GM23338 (cell line): ENCODE data around the gene BMPER. TPM values are rescaled to one million over a fixed set of nuclear protein-coding genes. Genes with fewer than 3 reads are reported as not detected.

Experiments used
- ATAC-seq: fragments of 200-7000 bp; cut with Tn5 transposase; 3 replicates; pipeline ENCODE4 v1.9.1; 2020
- DNase-seq: peaks from one replicate; pipeline ENCODE4 v3.0.0-alpha.2; 2015; ENCODE audit warnings: low spot score
- H2AFZ ChIP-seq: fragments of 200-600 bp; sonication (generic); 2 replicates; pipeline ENCODE4 v1.8.0; 2016; ENCODE audit warnings: antibody characterized with exemption, mild to moderate bottlenecking, moderate library complexity
- H3F3A ChIP-seq: fragments of 200-600 bp; sonication (generic); replicated peaks from 2 replicates; pipeline ENCODE4 v1.8.0; 2017; ENCODE audit warnings: antibody characterized with exemption, mixed run types, low read depth
- H3K27ac ChIP-seq: fragments of 200-600 bp; sonication (generic); 2 replicates; pipeline ENCODE4 v1.6.1; 2016; ENCODE audit warnings: low read depth
- H3K27me3 ChIP-seq: fragments of 200-600 bp; sonication (generic); 2 replicates; pipeline ENCODE4 v1.8.0; 2016; ENCODE audit warnings: mild to moderate bottlenecking, mixed run types, moderate library complexity; ENCODE audit not compliant: insufficient read depth
- H3K36me3 ChIP-seq: fragments of 200-600 bp; sonication (generic); 2 replicates; pipeline ENCODE4 v1.8.0; 2016; ENCODE audit warnings: mild to moderate bottlenecking; ENCODE audit not compliant: insufficient read depth
- H3K4me1 ChIP-seq: fragments of 200-600 bp; sonication (generic); 2 replicates; pipeline ENCODE4 v1.8.0; 2016; ENCODE audit warnings: mild to moderate bottlenecking, moderate library complexity; ENCODE audit not compliant: insufficient read depth
- H3K4me2 ChIP-seq: fragments of 200-600 bp; sonication (generic); 2 replicates; pipeline ENCODE4 v1.7.1; 2017; ENCODE audit warnings: mixed run types
- H3K4me3 ChIP-seq: fragments of 200-600 bp; sonication (generic); 2 replicates; pipeline ENCODE4 v1.6.1; 2016; ENCODE audit warnings: mixed run types
- H3K79me2 ChIP-seq: fragments of 200-600 bp; sonication (generic); replicated peaks from 2 replicates; pipeline ENCODE4 v1.8.0; 2017; ENCODE audit warnings: mild to moderate bottlenecking; ENCODE audit not compliant: insufficient read depth
- H3K9me2 ChIP-seq: fragments of 200-600 bp; sonication (generic); 2 replicates; pipeline ENCODE4 v1.8.0; 2017; ENCODE audit not compliant: insufficient read depth
- H4K20me1 ChIP-seq: fragments of 200-600 bp; sonication (generic); replicated peaks from 2 replicates; pipeline ENCODE4 v1.8.0; 2017; ENCODE audit warnings: mild to moderate bottlenecking; ENCODE audit not compliant: insufficient read depth
- H3K27ac Mint-ChIP-seq: 2 replicates; pipeline ENCODE4 v1.8.0; 2020; ENCODE audit warnings: inconsistent platforms, mild to moderate bottlenecking, moderate library complexity, mixed read lengths
- H3K27me3 Mint-ChIP-seq: 3 replicates; pipeline ENCODE4 v1.8.0; 2022; ENCODE audit warnings: low read depth, mild to moderate bottlenecking, moderate library complexity, mixed read lengths, inconsistent platforms; ENCODE audit not compliant: insufficient read depth, poor library complexity
- H3K36me3 Mint-ChIP-seq: 3 replicates; pipeline ENCODE4 v1.8.0; 2021; ENCODE audit warnings: low read depth, mild to moderate bottlenecking, inconsistent platforms, moderate library complexity, mixed read lengths
- H3K4me1 Mint-ChIP-seq: 3 replicates; pipeline ENCODE4 v1.8.0; 2020; ENCODE audit warnings: mild to moderate bottlenecking, inconsistent platforms, mixed read lengths
- H3K4me3 Mint-ChIP-seq: 3 replicates; pipeline ENCODE4 v1.8.0; 2021; ENCODE audit warnings: moderate library complexity, mild to moderate bottlenecking, inconsistent platforms, mixed read lengths
- H3K9me3 Mint-ChIP-seq: 3 replicates; pipeline ENCODE4 v1.8.0; 2020; ENCODE audit warnings: moderate library complexity, mild to moderate bottlenecking, inconsistent platforms, mixed read lengths
- CREB1 ChIP-seq: fragments of 250-450 bp; sonication (Bioruptor Pico); IDR thresholded peaks from 2 replicates; pipeline ENCODE4 v1.5.0; 2020; ENCODE audit warnings: low read depth, mild to moderate bottlenecking, moderate library complexity
- EZH2 ChIP-seq: fragments of 200-600 bp; sonication (generic); IDR thresholded peaks from one replicate; pipeline ENCODE4 v1.8.0; 2017; ENCODE audit warnings: antibody characterized with exemption, mild to moderate bottlenecking, low read depth; ENCODE audit not compliant: unreplicated experiment
- EZH2phosphoT487 ChIP-seq: fragments of 200-600 bp; sonication (generic); IDR thresholded peaks from one replicate; pipeline ENCODE4 v1.8.1; 2018; ENCODE audit warnings: antibody characterized with exemption; ENCODE audit not compliant: unreplicated experiment
- JUNB ChIP-seq: IDR thresholded peaks from one replicate; pipeline ENCODE4 v1.6.1; 2016; ENCODE audit warnings: antibody characterized with exemption; ENCODE audit not compliant: unreplicated experiment
- NANOG ChIP-seq: IDR thresholded peaks from 2 replicates; pipeline ENCODE4 v1.6.1; 2016; ENCODE audit warnings: antibody characterized with exemption, borderline replicate concordance
- POLR2AphosphoS5 ChIP-seq: IDR thresholded peaks from 2 replicates; pipeline ENCODE4 v1.6.1; 2016; ENCODE audit warnings: antibody characterized with exemption, low read depth
- STAT1 ChIP-seq: IDR thresholded peaks from one replicate; pipeline ENCODE4 v1.6.1; 2016; ENCODE audit warnings: antibody characterized with exemption; ENCODE audit not compliant: unreplicated experiment
- ZNF114 ChIP-seq: fragments of 250-450 bp; sonication (Bioruptor Pico); IDR thresholded peaks from 2 replicates; pipeline ENCODE4 v1.5.0; 2020; ENCODE audit warnings: mild to moderate bottlenecking, moderate library complexity
- ZNF331 ChIP-seq: fragments of 250-450 bp; sonication (Bioruptor Pico); IDR thresholded peaks from 2 replicates; pipeline ENCODE4 v1.5.0; 2020; ENCODE audit warnings: low read depth, mild to moderate bottlenecking, moderate library complexity
- polyA plus RNA-seq: library from polyadenylated mRNA; unstranded; fragments of >200 nt; fragmentation: Nextera tagmentation; extraction: Ambion mirVana; gene quantifications from 2 replicates; pipeline ENCODE4 v1.2.1, GENCODE V29; 2016
- total RNA-seq: library from RNA; depleted of rRNA; stranded (reverse); fragments of >200 nt; shearing (Covaris generic); gene quantifications from 2 replicates; pipeline ENCODE4 v1.2.3, GENCODE V29; 2014
- TF ChIP-seq, protein P1 (sequence below), 2 experiments: fragments of 200-600 bp in 1 of 2; sonication (generic) in 1 of 2; conservative IDR thresholded peaks; 2 replicates each; pipeline versions ENCODE4 v1.5.1 to v1.6.1; 2016 to 2017; ENCODE audit warnings: antibody characterized with exemption in 2 of 2, low read depth in 2 of 2, mild to moderate bottlenecking in 2 of 2, moderate library complexity in 1 of 2
- TF ChIP-seq, protein P2 (sequence below): fragments of 250-450 bp; sonication (Bioruptor Pico); IDR thresholded peaks from 2 replicates; pipeline ENCODE4 v1.5.0; 2020; ENCODE audit warnings: mild to moderate bottlenecking, moderate library complexity
- TF ChIP-seq, protein P3 (sequence below): IDR thresholded peaks from one replicate; pipeline ENCODE4 v1.6.1; 2018; ENCODE audit warnings: antibody characterized with exemption; ENCODE audit not compliant: unreplicated experiment
- TF ChIP-seq, protein P4 (sequence below): IDR thresholded peaks from 2 replicates; pipeline ENCODE4 v1.6.1; 2016; ENCODE audit warnings: antibody characterized with exemption

BMPER gene
- total and polyA plus RNA-seq, 2 experiments from 2014 or later, result 0.53 to 1.4 TPM

DNA sequence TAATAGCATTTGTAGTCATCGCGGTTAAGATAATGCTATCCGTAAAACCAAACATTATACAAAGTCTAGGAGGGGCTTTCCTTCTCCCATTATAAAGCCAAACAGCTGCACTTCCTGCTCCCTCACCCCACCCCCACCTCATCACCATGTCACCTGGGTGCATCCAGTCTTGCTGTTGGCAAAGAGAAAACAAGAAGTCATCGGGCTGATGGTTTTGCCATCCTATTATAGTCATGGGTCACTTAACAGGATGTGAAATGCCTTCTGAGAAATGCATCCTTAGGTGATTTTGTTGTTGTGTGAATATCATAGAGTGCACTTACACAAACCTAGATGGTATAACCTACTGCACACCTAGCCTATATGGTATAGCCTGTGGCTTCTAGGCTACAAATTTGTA, 157.0 kb downstream of the BMPER start:
- H3K36me3 Mint-ChIP-seq, result no peaks in the 10 kb centered on the region
- H3K27ac Mint-ChIP-seq, result no peak overlapping the region
- TF ChIP-seq EZH2, result no peak
- no peak for TF ChIP-seq JUNB
- TF ChIP-seq CREB1, result no peak
- no peak for TF ChIP-seq STAT1
- TF ChIP-seq ZNF114, result no peak
- TF ChIP-seq, protein P1, sequence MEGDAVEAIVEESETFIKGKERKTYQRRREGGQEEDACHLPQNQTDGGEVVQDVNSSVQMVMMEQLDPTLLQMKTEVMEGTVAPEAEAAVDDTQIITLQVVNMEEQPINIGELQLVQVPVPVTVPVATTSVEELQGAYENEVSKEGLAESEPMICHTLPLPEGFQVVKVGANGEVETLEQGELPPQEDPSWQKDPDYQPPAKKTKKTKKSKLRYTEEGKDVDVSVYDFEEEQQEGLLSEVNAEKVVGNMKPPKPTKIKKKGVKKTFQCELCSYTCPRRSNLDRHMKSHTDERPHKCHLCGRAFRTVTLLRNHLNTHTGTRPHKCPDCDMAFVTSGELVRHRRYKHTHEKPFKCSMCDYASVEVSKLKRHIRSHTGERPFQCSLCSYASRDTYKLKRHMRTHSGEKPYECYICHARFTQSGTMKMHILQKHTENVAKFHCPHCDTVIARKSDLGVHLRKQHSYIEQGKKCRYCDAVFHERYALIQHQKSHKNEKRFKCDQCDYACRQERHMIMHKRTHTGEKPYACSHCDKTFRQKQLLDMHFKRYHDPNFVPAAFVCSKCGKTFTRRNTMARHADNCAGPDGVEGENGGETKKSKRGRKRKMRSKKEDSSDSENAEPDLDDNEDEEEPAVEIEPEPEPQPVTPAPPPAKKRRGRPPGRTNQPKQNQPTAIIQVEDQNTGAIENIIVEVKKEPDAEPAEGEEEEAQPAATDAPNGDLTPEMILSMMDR (conservative IDR thresholded peaks at IDR 0.05; ENCODE audit: low read depth in 2 of 2), result no peak
- TF ChIP-seq, protein P2, sequence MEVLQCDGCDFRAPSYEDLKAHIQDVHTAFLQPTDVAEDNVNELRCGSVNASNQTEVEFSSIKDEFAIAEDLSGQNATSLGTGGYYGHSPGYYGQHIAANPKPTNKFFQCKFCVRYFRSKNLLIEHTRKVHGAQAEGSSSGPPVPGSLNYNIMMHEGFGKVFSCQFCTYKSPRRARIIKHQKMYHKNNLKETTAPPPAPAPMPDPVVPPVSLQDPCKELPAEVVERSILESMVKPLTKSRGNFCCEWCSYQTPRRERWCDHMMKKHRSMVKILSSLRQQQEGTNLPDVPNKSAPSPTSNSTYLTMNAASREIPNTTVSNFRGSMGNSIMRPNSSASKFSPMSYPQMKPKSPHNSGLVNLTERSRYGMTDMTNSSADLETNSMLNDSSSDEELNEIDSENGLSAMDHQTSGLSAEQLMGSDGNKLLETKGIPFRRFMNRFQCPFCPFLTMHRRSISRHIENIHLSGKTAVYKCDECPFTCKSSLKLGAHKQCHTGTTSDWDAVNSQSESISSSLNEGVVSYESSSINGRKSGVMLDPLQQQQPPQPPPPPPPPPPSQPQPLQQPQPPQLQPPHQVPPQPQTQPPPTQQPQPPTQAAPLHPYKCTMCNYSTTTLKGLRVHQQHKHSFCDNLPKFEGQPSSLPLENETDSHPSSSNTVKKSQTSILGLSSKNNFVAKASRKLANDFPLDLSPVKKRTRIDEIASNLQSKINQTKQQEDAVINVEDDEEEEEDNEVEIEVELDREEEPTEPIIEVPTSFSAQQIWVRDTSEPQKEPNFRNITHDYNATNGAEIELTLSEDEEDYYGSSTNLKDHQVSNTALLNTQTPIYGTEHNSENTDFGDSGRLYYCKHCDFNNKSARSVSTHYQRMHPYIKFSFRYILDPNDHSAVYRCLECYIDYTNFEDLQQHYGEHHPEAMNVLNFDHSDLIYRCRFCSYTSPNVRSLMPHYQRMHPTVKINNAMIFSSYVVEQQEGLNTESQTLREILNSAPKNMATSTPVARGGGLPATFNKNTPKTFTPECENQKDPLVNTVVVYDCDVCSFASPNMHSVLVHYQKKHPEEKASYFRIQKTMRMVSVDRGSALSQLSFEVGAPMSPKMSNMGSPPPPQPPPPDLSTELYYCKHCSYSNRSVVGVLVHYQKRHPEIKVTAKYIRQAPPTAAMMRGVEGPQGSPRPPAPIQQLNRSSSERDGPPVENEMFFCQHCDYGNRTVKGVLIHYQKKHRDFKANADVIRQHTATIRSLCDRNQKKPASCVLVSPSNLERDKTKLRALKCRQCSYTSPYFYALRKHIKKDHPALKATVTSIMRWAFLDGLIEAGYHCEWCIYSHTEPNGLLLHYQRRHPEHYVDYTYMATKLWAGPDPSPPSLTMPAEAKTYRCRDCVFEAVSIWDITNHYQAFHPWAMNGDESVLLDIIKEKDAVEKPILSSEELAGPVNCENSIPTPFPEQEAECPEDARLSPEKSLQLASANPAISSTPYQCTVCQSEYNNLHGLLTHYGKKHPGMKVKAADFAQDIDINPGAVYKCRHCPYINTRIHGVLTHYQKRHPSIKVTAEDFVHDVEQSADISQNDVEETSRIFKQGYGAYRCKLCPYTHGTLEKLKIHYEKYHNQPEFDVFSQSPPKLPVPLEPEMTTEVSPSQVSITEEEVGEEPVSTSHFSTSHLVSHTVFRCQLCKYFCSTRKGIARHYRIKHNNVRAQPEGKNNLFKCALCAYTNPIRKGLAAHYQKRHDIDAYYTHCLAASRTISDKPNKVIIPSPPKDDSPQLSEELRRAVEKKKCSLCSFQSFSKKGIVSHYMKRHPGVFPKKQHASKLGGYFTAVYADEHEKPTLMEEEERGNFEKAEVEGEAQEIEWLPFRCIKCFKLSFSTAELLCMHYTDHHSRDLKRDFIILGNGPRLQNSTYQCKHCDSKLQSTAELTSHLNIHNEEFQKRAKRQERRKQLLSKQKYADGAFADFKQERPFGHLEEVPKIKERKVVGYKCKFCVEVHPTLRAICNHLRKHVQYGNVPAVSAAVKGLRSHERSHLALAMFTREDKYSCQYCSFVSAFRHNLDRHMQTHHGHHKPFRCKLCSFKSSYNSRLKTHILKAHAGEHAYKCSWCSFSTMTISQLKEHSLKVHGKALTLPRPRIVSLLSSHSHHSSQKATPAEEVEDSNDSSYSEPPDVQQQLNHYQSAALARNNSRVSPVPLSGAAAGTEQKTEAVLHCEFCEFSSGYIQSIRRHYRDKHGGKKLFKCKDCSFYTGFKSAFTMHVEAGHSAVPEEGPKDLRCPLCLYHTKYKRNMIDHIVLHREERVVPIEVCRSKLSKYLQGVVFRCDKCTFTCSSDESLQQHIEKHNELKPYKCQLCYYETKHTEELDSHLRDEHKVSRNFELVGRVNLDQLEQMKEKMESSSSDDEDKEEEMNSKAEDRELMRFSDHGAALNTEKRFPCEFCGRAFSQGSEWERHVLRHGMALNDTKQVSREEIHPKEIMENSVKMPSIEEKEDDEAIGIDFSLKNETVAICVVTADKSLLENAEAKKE (CRISPR knock-in tag), result no peak
- TF ChIP-seq EZH2phosphoT487, result no peak
- TF ChIP-seq, protein P3, sequence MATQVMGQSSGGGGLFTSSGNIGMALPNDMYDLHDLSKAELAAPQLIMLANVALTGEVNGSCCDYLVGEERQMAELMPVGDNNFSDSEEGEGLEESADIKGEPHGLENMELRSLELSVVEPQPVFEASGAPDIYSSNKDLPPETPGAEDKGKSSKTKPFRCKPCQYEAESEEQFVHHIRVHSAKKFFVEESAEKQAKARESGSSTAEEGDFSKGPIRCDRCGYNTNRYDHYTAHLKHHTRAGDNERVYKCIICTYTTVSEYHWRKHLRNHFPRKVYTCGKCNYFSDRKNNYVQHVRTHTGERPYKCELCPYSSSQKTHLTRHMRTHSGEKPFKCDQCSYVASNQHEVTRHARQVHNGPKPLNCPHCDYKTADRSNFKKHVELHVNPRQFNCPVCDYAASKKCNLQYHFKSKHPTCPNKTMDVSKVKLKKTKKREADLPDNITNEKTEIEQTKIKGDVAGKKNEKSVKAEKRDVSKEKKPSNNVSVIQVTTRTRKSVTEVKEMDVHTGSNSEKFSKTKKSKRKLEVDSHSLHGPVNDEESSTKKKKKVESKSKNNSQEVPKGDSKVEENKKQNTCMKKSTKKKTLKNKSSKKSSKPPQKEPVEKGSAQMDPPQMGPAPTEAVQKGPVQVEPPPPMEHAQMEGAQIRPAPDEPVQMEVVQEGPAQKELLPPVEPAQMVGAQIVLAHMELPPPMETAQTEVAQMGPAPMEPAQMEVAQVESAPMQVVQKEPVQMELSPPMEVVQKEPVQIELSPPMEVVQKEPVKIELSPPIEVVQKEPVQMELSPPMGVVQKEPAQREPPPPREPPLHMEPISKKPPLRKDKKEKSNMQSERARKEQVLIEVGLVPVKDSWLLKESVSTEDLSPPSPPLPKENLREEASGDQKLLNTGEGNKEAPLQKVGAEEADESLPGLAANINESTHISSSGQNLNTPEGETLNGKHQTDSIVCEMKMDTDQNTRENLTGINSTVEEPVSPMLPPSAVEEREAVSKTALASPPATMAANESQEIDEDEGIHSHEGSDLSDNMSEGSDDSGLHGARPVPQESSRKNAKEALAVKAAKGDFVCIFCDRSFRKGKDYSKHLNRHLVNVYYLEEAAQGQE, result no peak
- TF ChIP-seq, protein P4, sequence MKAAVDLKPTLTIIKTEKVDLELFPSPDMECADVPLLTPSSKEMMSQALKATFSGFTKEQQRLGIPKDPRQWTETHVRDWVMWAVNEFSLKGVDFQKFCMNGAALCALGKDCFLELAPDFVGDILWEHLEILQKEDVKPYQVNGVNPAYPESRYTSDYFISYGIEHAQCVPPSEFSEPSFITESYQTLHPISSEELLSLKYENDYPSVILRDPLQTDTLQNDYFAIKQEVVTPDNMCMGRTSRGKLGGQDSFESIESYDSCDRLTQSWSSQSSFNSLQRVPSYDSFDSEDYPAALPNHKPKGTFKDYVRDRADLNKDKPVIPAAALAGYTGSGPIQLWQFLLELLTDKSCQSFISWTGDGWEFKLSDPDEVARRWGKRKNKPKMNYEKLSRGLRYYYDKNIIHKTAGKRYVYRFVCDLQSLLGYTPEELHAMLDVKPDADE, result no peak
- TF ChIP-seq ZNF331 (CRISPR knock-in tag), result no peak
- TF ChIP-seq POLR2AphosphoS5, result no peak
- TF ChIP-seq NANOG, result no peak
- no peak overlapping the region for H3K27ac ChIP-seq
- H3K4me2 ChIP-seq, result no peak overlapping the region
- peaks cover 3% of the 10 kb centered on the region for H3K27me3 Mint-ChIP-seq
- no peaks in the 10 kb centered on the region for H4K20me1 ChIP-seq
- H3K36me3 ChIP-seq, result no peaks in the 10 kb centered on the region
- no peaks in the 10 kb centered on the region for H3F3A ChIP-seq
- H3K9me3 Mint-ChIP-seq, result no peaks in the 10 kb centered on the region; the same call in 2 of the 3 replicates
- H3K27me3 ChIP-seq, result no peaks in the 10 kb centered on the region
- H2AFZ ChIP-seq, result no peak overlapping the region
- ATAC-seq (no peak), DNase-seq (no peak)
- H3K4me1 ChIP-seq, result peaks cover 60% of the 10 kb centered on the region
- 0 out of 2 replicates have a peak, but pooled peaks cover 8% of the 10 kb centered on the region for H3K9me2 ChIP-seq
- H3K4me1 Mint-ChIP-seq, result peaks cover 65% of the 10 kb centered on the region
- no peaks in the 10 kb centered on the region for H3K79me2 ChIP-seq
- H3K4me3 Mint-ChIP-seq, result no peak overlapping the region
- H3K4me3 ChIP-seq, result no peak overlapping the region
